ENCODE measurements around the gene FOXO6.

Gene FOXO6

DNA sequence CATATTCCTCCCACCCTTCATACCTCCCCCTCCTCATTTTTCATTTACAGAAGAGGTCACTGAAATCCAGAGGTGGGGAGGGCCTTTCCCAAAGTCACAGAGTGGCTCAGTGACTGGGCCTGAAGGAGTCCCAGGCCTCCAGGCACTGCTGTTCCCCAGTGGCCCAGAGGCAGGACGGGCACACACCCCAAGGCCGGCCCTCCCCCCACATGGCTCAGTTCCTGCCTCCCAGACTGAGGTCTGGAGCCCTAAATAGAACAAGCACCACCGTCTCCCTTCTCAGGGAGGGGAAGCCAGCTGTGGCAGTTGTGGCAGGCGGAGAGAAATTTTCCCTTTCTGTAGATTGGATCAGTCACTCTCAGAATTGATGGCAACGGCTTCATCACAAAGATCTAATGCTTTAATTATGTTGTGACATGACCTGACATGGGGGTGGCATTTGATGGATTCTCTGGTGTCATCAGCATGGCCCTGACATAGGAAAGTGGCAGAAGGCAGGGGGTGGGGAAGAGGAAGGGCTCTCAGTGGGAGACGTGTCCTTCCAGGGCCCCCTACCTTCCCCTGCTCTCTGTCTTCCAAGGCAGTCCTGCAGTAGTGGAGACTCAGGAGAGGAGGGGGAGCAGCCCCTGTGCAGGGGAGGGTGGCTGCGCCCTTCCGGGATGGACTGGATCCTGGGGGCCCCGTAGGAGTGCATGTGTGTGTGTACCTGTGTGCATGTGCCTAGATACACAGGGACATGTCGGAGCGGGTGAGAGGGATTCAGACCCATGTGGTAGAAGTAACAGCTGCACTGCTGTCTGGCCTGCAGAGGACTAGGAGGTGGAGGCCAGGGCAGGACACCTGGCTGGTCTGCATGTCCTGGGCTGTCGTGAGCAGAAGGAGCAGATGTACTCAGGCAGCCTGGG lies 41.2 kb upstream of the FOXO6 start:
- TF ChIP-seq CTCF (IDR thresholded peaks at IDR 0.05), result no peak
- Histone ChIP-seq H3K36me3 (ENCODE audit: control insufficient read depth, insufficient read depth, low read length) (no peaks in the 10 kb centered on the region), H3K27me3 (ENCODE audit: control insufficient read depth, insufficient read depth, low read length) (no peaks in the 10 kb centered on the region), H3K4me2 (ENCODE audit: low read length) (no peak overlapping the region), H3K79me2 (no peaks in the 10 kb centered on the region), H2AFZ (no peak overlapping the region), H3K4me3 (ENCODE audit: low read depth, low read length) (no peak overlapping the region), H3K27ac (no peak overlapping the region), H3K4me1 (no peaks in the 10 kb centered on the region), H3K9me3 (ENCODE audit: control insufficient read depth, low read length) (no peaks in the 10 kb centered on the region), H3K9ac (no peak overlapping the region)

GRCh38 chr1:41320895-41321676 lies 40.1 kb upstream of the FOXO6 start:
- no peaks in the 10 kb centered on the region for H3K36me3 ChIP-seq (ENCODE audit: control insufficient read depth, insufficient read depth, low read length)
- H3K9ac ChIP-seq, result no peak overlapping the region
- no peaks in the 10 kb centered on the region for H3K9me3 ChIP-seq (ENCODE audit: control insufficient read depth, low read length)
- H3K79me2 ChIP-seq, result no peaks in the 10 kb centered on the region
- H3K27ac ChIP-seq, result no peak overlapping the region
- H3K27me3 ChIP-seq (ENCODE audit: control insufficient read depth, insufficient read depth, low read length), result no peaks in the 10 kb centered on the region
- no peak for TF ChIP-seq CTCF (IDR thresholded peaks at IDR 0.05)
- H3K4me3 ChIP-seq (ENCODE audit: low read depth, low read length), result no peak overlapping the region
- no peak overlapping the region for H3K4me2 ChIP-seq (ENCODE audit: low read length)
- no peaks in the 10 kb centered on the region for H3K4me1 ChIP-seq
- H2AFZ ChIP-seq, result no peak overlapping the region

GRCh38 chr1:41322101-41322661 lies 39.1 kb upstream of the FOXO6 start:
- no peaks in the 10 kb centered on the region for H3K27me3 ChIP-seq (ENCODE audit: control insufficient read depth, insufficient read depth, low read length)
- no peak for TF ChIP-seq CTCF (IDR thresholded peaks at IDR 0.05)
- no peaks in the 10 kb centered on the region for H3K9me3 ChIP-seq (ENCODE audit: control insufficient read depth, low read length)
- H3K4me1 ChIP-seq, result no peaks in the 10 kb centered on the region
- no peak overlapping the region for H3K27ac ChIP-seq
- no peaks in the 10 kb centered on the region for H3K79me2 ChIP-seq
- H3K36me3 ChIP-seq (ENCODE audit: control insufficient read depth, insufficient read depth, low read length), result no peaks in the 10 kb centered on the region
- no peak overlapping the region for H3K4me2 ChIP-seq (ENCODE audit: low read length)
- H3K9ac ChIP-seq, result no peak overlapping the region
- H2AFZ ChIP-seq, result no peak overlapping the region
- no peak overlapping the region for H3K4me3 ChIP-seq (ENCODE audit: low read depth, low read length)

GRCh38 chr1:41322835-41323234 lies 38.4 kb upstream of the FOXO6 start:
- Histone ChIP-seq H3K4me1 (no peaks in the 10 kb centered on the region), H2AFZ (no peak overlapping the region), H3K79me2 (no peaks in the 10 kb centered on the region), H3K27me3 (ENCODE audit: control insufficient read depth, insufficient read depth, low read length) (no peaks in the 10 kb centered on the region), H3K9me3 (ENCODE audit: control insufficient read depth, low read length) (no peaks in the 10 kb centered on the region), H3K4me3 (ENCODE audit: low read depth, low read length) (no peak overlapping the region), H3K9ac (no peak overlapping the region), H3K36me3 (ENCODE audit: control insufficient read depth, insufficient read depth, low read length) (no peaks in the 10 kb centered on the region), H3K4me2 (ENCODE audit: low read length) (no peak overlapping the region), H3K27ac (no peak overlapping the region)
- peak; percentile 27 for TF ChIP-seq CTCF (IDR thresholded peaks at IDR 0.05)
